PC-3 (cell line): ENCODE measurements around the gene CRYBG3.

Experiments
- EZH2 ChIP-seq: fragments of 300-600 bp; sonication (generic); IDR thresholded peaks from one replicate; pipeline ENCODE4 v1.6.1; 2017; ENCODE audit warnings: antibody characterized with exemption, mild to moderate bottlenecking, low read length; ENCODE audit not compliant: unreplicated experiment
- TF ChIP-seq, protein P1 (sequence below): fragments of 300-600 bp; sonication (generic); conservative IDR thresholded peaks from 2 replicates; pipeline ENCODE4 v1.5.1; 2017; ENCODE audit warnings: antibody characterized with exemption, low read depth, mild to moderate bottlenecking, low read length

DNA sequence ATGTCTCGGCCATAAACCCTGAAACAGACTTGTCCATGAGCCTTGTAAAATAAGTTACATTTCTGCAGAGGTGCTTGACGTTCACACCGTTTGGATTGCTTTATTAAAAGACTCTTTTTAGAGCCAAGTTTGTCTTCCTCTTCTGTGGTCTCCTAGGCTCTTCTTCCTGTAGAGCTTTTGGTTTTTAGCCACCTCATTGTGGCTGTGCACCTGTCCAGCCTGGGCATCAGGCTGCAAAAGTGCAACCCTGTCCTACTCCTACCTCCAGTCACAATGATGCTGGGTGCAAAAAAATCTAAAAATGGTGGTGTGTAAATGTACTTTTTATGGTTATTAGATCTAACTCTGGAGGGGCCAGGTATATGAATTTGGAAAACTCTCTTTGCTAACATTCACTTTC is 153.2 kb downstream of the CRYBG3 start:
- TF ChIP-seq, protein P1, sequence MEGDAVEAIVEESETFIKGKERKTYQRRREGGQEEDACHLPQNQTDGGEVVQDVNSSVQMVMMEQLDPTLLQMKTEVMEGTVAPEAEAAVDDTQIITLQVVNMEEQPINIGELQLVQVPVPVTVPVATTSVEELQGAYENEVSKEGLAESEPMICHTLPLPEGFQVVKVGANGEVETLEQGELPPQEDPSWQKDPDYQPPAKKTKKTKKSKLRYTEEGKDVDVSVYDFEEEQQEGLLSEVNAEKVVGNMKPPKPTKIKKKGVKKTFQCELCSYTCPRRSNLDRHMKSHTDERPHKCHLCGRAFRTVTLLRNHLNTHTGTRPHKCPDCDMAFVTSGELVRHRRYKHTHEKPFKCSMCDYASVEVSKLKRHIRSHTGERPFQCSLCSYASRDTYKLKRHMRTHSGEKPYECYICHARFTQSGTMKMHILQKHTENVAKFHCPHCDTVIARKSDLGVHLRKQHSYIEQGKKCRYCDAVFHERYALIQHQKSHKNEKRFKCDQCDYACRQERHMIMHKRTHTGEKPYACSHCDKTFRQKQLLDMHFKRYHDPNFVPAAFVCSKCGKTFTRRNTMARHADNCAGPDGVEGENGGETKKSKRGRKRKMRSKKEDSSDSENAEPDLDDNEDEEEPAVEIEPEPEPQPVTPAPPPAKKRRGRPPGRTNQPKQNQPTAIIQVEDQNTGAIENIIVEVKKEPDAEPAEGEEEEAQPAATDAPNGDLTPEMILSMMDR = no peak
- no peak for TF ChIP-seq EZH2
